K562 (cell line): Measurements from ENCODE around the gene ESAM. TPM values are rescaled to one million over a fixed set of nuclear protein-coding genes. Genes with fewer than 3 reads are reported as not detected.

Experiments used
- ATAC-seq: fragments of 200-7000 bp; cut with Tn5 transposase; 3 replicates; pipeline ENCODE4 v1.9.1; 2020; ENCODE audit warnings: moderate library complexity
- BruUV-seq: library from RNA; stranded (reverse); fragments of 400-500 nt; replicated peaks from 2 replicates; lab custom pipeline; 2021; lab: Mats Ljungman, UMichigan
- CTCF ChIA-PET: fragments of 300-600 bp; formaldehyde crosslinking; extraction: SDS; loops from one replicate; lab custom pipeline; 2021; ENCODE audit warnings: low intra/inter-chr PET ratio; lab: Yijun Ruan, JAX
- POLR2A ChIA-PET: fragments of 300-600, 350-650 bp; sonication (Branson Sonifier 250); formaldehyde crosslinking; extraction: SDS; loops from one replicate; lab custom pipeline; 2021; ENCODE audit warnings: antibody characterized with exemption, inconsistent platforms; lab: Yijun Ruan, JAX
- DNase-seq, 4 experiments: peaks; one replicate each; pipeline versions ENCODE4 v3.0.0 to v3.0.0-alpha.2; 2011 to 2018; ENCODE audit warnings: low spot score in 3 of 4, mixed read lengths in 3 of 4; ENCODE audit errors: extremely low read depth in 1 of 4
- FAIRE-seq: peaks from 2 replicates; lab custom pipeline; 2011; peaks lifted over from hg19 to GRCh38; lab: Jason Lieb, UNC
- H2AFZ ChIP-seq: 2 replicates; pipeline ENCODE4 v1.6.0; 2011; ENCODE audit warnings: low read depth, low read length, control low read depth, inconsistent platforms
- H3K27ac ChIP-seq: fragments of 200-600 bp; 3 replicates; pipeline ENCODE4 v1.8.0; 2011; ENCODE audit warnings: low read depth, mild to moderate bottlenecking, control low read depth, inconsistent platforms, low read length, moderate library complexity, mixed read lengths; ENCODE audit errors: extremely low read depth
- H3K27me3 ChIP-seq, 2 experiments: fragments of 300-600 bp in 1 of 2; 2 replicates in 1 of 2; 3 replicates in 1 of 2; pipeline versions ENCODE4 v1.6.0 to v1.8.0; 2011; ENCODE audit warnings: inconsistent platforms in 2 of 2, low read length in 2 of 2, mild to moderate bottlenecking in 1 of 2, mixed read lengths in 1 of 2, moderate library complexity in 1 of 2; ENCODE audit not compliant: control insufficient read depth in 2 of 2, insufficient read depth in 2 of 2
- H3K36me3 ChIP-seq: fragments of 300-600 bp; 3 replicates; pipeline ENCODE4 v1.8.0; 2011; ENCODE audit warnings: mild to moderate bottlenecking, low read length, inconsistent platforms; ENCODE audit not compliant: control insufficient read depth, insufficient read depth
- H3K4me1 ChIP-seq, 2 experiments: fragments of 200-600 bp in 1 of 2; replicated peaks in 1 of 2; 2 replicates in 1 of 2; 3 replicates in 1 of 2; pipeline versions ENCODE4 v1.5.1 to v1.8.0; 2011; ENCODE audit warnings: inconsistent platforms in 2 of 2, low read length in 2 of 2, mild to moderate bottlenecking in 1 of 2, mixed read lengths in 1 of 2, moderate library complexity in 1 of 2; ENCODE audit not compliant: control insufficient read depth in 2 of 2, insufficient read depth in 2 of 2
- H3K4me2 ChIP-seq: 2 replicates; pipeline ENCODE4 v1.6.1; 2011; ENCODE audit warnings: low read length, control low read depth, inconsistent platforms, mixed read lengths; ENCODE audit not compliant: insufficient read depth
- H3K4me3 ChIP-seq: fragments of 200-600 bp; sonication (generic), shearing (Covaris generic); 2 replicates; pipeline ENCODE4 v1.5.1; 2016; ENCODE audit warnings: control low read depth, inconsistent platforms
- H3K79me2 ChIP-seq: fragments of 200-600 bp; 3 replicates; pipeline ENCODE4 v1.8.0; 2011; ENCODE audit warnings: low read length, inconsistent platforms; ENCODE audit not compliant: control insufficient read depth, insufficient read depth
- H3K9ac ChIP-seq, 2 experiments: 2 replicates each; pipeline versions ENCODE4 v1.6.0 to v1.6.1; 2011; ENCODE audit warnings: low read depth in 2 of 2, low read length in 2 of 2, control low read depth in 1 of 2, inconsistent platforms in 1 of 2, mild to moderate bottlenecking in 1 of 2, mixed read lengths in 1 of 2; ENCODE audit not compliant: insufficient read depth in 1 of 2
- H3K9me1 ChIP-seq: one replicate; pipeline ENCODE4 v1.6.0; 2011; ENCODE audit warnings: inconsistent platforms, mild to moderate bottlenecking, low read length, moderate library complexity; ENCODE audit not compliant: control insufficient read depth, insufficient read depth
- H3K9me3 ChIP-seq: replicated peaks from 2 replicates; pipeline ENCODE4 v1.5.1; 2011; ENCODE audit warnings: low read depth, low read length, inconsistent platforms; ENCODE audit not compliant: control insufficient read depth, insufficient read depth
- H4K20me1 ChIP-seq: replicated peaks from 2 replicates; pipeline ENCODE4 v1.6.1; 2011; ENCODE audit warnings: low read length, inconsistent platforms, mixed read lengths; ENCODE audit not compliant: control insufficient read depth, insufficient read depth
- CEBPB ChIP-seq: fragments of 450-650 bp; IDR thresholded peaks from 2 replicates; pipeline ENCODE4 v1.6.1; 2016; ENCODE audit warnings: missing genetic modification characterization, missing compliant biosample characterization
- RAD21 ChIP-seq, 2 experiments: fragments of 250-450 bp in 1 of 2; fragments of 450-650 bp in 1 of 2; sonication (Bioruptor Pico) in 1 of 2; formaldehyde crosslinking in 1 of 2; IDR thresholded peaks in 1 of 2; conservative IDR thresholded peaks in 1 of 2; 2 replicates each; pipeline versions ENCODE4 v1.4.0 to v1.8.0; 2020 to 2022; ENCODE audit warnings: mild to moderate bottlenecking in 2 of 2, moderate library complexity in 1 of 2
- WGBS: fragments of 100-300 bp; shearing (Covaris generic); methylation state at CpG from one replicate; pipeline ENCODE4 v1.1.6; 2016; ENCODE audit warnings: low coverage, mixed read lengths; ENCODE audit not compliant: insufficient coverage; ENCODE audit errors: missing lambda C conversion rate; 5-methylcytosine and 5-hydroxymethylcytosine counted together
- in situ Hi-C: fragments of 300-500 bp; cut with MboI; formaldehyde crosslinking; loops from 4 replicates; pipeline ENCODE4 v1.15.0; 2018; ENCODE audit warnings: inconsistent platforms, mixed read lengths
- intact Hi-C: fragments of 100-400 bp; cut with micrococcal nuclease; formaldehyde crosslinking; loops from 2 replicates; pipeline ENCODE4 v1.14.2; 2022
- polyA plus RNA-seq, 8 experiments: library from polyadenylated mRNA; depleted of rRNA in 4 of 8; stranded (reverse) in 5 of 8; unstranded in 3 of 8; fragments of >200 nt; fragmentation: Nextera tagmentation in 2 of 8; fragmentation: Illumina TruSeq in 1 of 8; extraction: Ambion mirVana in 2 of 8; extraction: Trizol in 1 of 8; gene quantifications; 2 replicates each; pipeline versions ENCODE4 v1.2.1 to v1.2.3, GENCODE V29; 2011 to 2014; ENCODE audit warnings: inconsistent platforms in 1 of 8, missing spikeins in 1 of 8
- total RNA-seq, 7 experiments: library from RNA; depleted of rRNA in 6 of 7; stranded (reverse); fragments of >200 nt in 6 of 7; fragmentation: Illumina TruSeq in 2 of 7; extraction: Trizol in 2 of 7; gene quantifications; 2 replicates each; pipeline versions ENCODE4 v1.2.1 to v1.2.3, GENCODE V29; 2011 to 2021; ENCODE audit warnings: low replicate concordance in 1 of 7
- TF ChIP-seq, protein P1 (sequence below), 3 experiments: IDR thresholded peaks in 2 of 3; conservative IDR thresholded peaks in 1 of 3; 2 replicates each; pipeline ENCODE4 v1.5.1; 2011 to 2012; ENCODE audit warnings: low read length in 3 of 3, mild to moderate bottlenecking in 3 of 3, control low read depth in 2 of 3, improper control_type of control experiment in 1 of 3, inconsistent platforms in 1 of 3, low read depth in 1 of 3, mixed read lengths in 1 of 3, moderate library complexity in 1 of 3; ENCODE audit not compliant: insufficient read depth in 2 of 3

The ESAM gene
- total and polyA plus RNA-seq, 9 of the 15 experiments (the other 6 are each of a cell fraction or from before 2014, with no cell fraction given) = 0.06 to 1.5 (median 0.22) TPM

DNA sequence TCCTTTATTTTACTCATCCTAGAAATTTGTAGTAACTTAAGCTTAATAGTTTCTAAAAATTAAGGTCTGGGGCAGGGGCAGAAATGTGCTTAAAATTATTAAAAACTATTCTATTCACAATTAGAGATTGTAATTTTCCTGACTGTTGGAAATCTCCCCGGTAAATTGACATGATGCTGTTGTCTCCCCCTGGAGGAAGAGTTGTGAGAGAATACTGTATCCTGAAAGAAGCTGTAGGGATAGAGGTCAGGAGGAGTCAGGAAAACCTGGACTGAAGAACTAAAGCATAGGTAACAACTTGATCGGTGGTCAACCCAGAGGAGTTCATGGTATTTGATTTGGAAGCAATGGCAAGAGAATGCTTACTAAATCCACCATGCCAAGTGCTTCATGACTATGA is 16.2 kb upstream of the ESAM start:
- H3K9me1 ChIP-seq = no peaks in the 10 kb centered on the region
- ChIA-PET CTCF (no interaction called here), POLR2A (no interaction called here)
- H3K27ac ChIP-seq = no peak overlapping the region
- ATAC-seq (no peak), DNase-seq (no peak), FAIRE-seq (no peak)
- no peak overlapping the region for H2AFZ ChIP-seq
- H3K27me3 ChIP-seq = no peaks in the 10 kb centered on the region
- no peaks in the 10 kb centered on the region for H3K9me3 ChIP-seq
- intact Hi-C loops (no loop called here), in situ Hi-C loops (no loop called here)
- H3K4me1 ChIP-seq = no peaks in the 10 kb centered on the region
- 18% methylated on average over 2 of the region's 2 CpGs for WGBS
- no peak overlapping the region for H3K9ac ChIP-seq
- BruUV-seq = no TSS peak
- H3K4me2 ChIP-seq = no peak overlapping the region
- no peaks in the 10 kb centered on the region for H3K36me3 ChIP-seq
- TF ChIP-seq CEBPB (tag) (no peak), RAD21 (CRISPR knock-in tag; conservative IDR thresholded peaks at IDR 0.05 in 1 of 2, IDR thresholded peaks at IDR 0.05 in 1 of 2) (peak in 1 of 2 experiments; percentile 46; a peak in 2 of 4 replicates)
- TF ChIP-seq, protein P1, sequence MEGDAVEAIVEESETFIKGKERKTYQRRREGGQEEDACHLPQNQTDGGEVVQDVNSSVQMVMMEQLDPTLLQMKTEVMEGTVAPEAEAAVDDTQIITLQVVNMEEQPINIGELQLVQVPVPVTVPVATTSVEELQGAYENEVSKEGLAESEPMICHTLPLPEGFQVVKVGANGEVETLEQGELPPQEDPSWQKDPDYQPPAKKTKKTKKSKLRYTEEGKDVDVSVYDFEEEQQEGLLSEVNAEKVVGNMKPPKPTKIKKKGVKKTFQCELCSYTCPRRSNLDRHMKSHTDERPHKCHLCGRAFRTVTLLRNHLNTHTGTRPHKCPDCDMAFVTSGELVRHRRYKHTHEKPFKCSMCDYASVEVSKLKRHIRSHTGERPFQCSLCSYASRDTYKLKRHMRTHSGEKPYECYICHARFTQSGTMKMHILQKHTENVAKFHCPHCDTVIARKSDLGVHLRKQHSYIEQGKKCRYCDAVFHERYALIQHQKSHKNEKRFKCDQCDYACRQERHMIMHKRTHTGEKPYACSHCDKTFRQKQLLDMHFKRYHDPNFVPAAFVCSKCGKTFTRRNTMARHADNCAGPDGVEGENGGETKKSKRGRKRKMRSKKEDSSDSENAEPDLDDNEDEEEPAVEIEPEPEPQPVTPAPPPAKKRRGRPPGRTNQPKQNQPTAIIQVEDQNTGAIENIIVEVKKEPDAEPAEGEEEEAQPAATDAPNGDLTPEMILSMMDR (IDR thresholded peaks at IDR 0.05 in 2 of 3, conservative IDR thresholded peaks at IDR 0.05 in 1 of 3; ENCODE audit: insufficient read depth in 2 of 3, low read depth in 1 of 3, low read length in 3 of 3) = peak; percentile 26 to 39 (median 29); a peak in 3 of 6 replicates
- no peaks in the 10 kb centered on the region for H4K20me1 ChIP-seq
- no peaks in the 10 kb centered on the region for H3K79me2 ChIP-seq
- H3K4me3 ChIP-seq = no peak overlapping the region
